HepG2 (cell line): ENCODE results near the gene PLXDC2. TPM values are rescaled to one million over a fixed set of nuclear protein-coding genes. Genes with fewer than 3 reads are reported as not detected.

Experiments
- ATAC-seq: fragments of 200-7000 bp; cut with Tn5 transposase; 3 replicates; pipeline ENCODE4 v1.9.1; 2020; ENCODE audit warnings: mild to moderate bottlenecking, moderate library complexity
- BruUV-seq: library from RNA; stranded (reverse); fragments of 400-500 nt; replicated peaks from 2 replicates; lab custom pipeline; 2021; lab: Mats Ljungman, UMichigan
- CTCF ChIA-PET: fragments of 300-600 bp; formaldehyde crosslinking; extraction: SDS; loops from one replicate; lab custom pipeline; 2021; ENCODE audit warnings: low total read pairs, inconsistent platforms, low intra/inter-chr PET ratio; lab: Yijun Ruan, JAX
- POLR2A ChIA-PET: fragments of 350-600 bp; sonication (Branson Sonifier 250); formaldehyde crosslinking; loops from one replicate; lab custom pipeline; 2020; ENCODE audit warnings: antibody characterized with exemption, inconsistent platforms; lab: Yijun Ruan, JAX
- DNase-seq: peaks from one replicate; pipeline ENCODE4 v3.0.0-alpha.2; 2015; ENCODE audit warnings: low spot score
- FAIRE-seq: peaks from 3 replicates; lab custom pipeline; 2011; peaks lifted over from hg19 to GRCh38; lab: Jason Lieb, UNC
- H2AFZ ChIP-seq: one replicate; pipeline ENCODE4 v1.6.1; 2011; ENCODE audit warnings: low read length, inconsistent platforms
- H3K27ac ChIP-seq: fragments of 300-600 bp; 3 replicates; pipeline ENCODE4 v1.8.0; 2011; ENCODE audit warnings: mixed run types, mild to moderate bottlenecking, mixed read lengths, low read length, inconsistent platforms; ENCODE audit not compliant: insufficient read depth; ENCODE audit errors: extremely low read length
- H3K27me3 ChIP-seq, 2 experiments: fragments of 200-600 bp in 1 of 2; 2 replicates in 1 of 2; 3 replicates in 1 of 2; pipeline versions ENCODE4 v1.6.0 to v1.8.0; 2011; ENCODE audit warnings: low read length in 2 of 2, mild to moderate bottlenecking in 2 of 2, moderate library complexity in 2 of 2, inconsistent platforms in 1 of 2; ENCODE audit not compliant: insufficient read depth in 2 of 2, control insufficient read depth in 1 of 2
- H3K36me3 ChIP-seq, 2 experiments: fragments of 200-600 bp in 1 of 2; replicated peaks in 1 of 2; 2 replicates in 1 of 2; 3 replicates in 1 of 2; pipeline versions ENCODE4 v1.5.1 to v1.8.0; 2011; ENCODE audit warnings: low read length in 2 of 2, inconsistent platforms in 1 of 2; ENCODE audit not compliant: insufficient read depth in 2 of 2, control insufficient read depth in 1 of 2
- H3K4me1 ChIP-seq: 2 replicates; pipeline ENCODE4 v1.5.1; 2012; ENCODE audit warnings: low read length, inconsistent platforms; ENCODE audit not compliant: insufficient read depth
- H3K4me2 ChIP-seq: 2 replicates; pipeline ENCODE4 v1.6.0; 2011; ENCODE audit warnings: low read depth, low read length, inconsistent platforms
- H3K4me3 ChIP-seq, 3 experiments: fragments of 200-600 bp in 1 of 3; sonication (generic), shearing (Covaris generic) in 1 of 3; replicated peaks in 1 of 3; 2 replicates each; pipeline ENCODE4 v1.5.1; 2011 to 2016; ENCODE audit warnings: low read length in 3 of 3, inconsistent platforms in 2 of 3, low read depth in 2 of 3, mild to moderate bottlenecking in 2 of 3, control low read depth in 1 of 3, mixed read lengths in 1 of 3; ENCODE audit not compliant: insufficient read depth in 1 of 3
- H3K79me2 ChIP-seq: one replicate; pipeline ENCODE4 v1.6.1; 2011; ENCODE audit warnings: low read length, inconsistent platforms; ENCODE audit not compliant: insufficient read depth
- H3K9ac ChIP-seq: 2 replicates; pipeline ENCODE4 v1.6.0; 2011; ENCODE audit warnings: mild to moderate bottlenecking, low read depth, low read length, inconsistent platforms; ENCODE audit not compliant: insufficient read depth
- H3K9me3 ChIP-seq: 2 replicates; pipeline ENCODE4 v1.5.1; 2012; ENCODE audit warnings: mild to moderate bottlenecking, low read length
- H4K20me1 ChIP-seq: 2 replicates; pipeline ENCODE4 v1.6.0; 2011; ENCODE audit warnings: inconsistent platforms, mild to moderate bottlenecking, low read length, moderate library complexity; ENCODE audit not compliant: insufficient read depth
- MAFF ChIP-seq: IDR thresholded peaks from 2 replicates; pipeline ENCODE4 v1.6.1; 2011; ENCODE audit warnings: low read depth, low read length, improper control_type of control experiment
- MAFK ChIP-seq, 2 experiments: IDR thresholded peaks in 1 of 2; conservative IDR thresholded peaks in 1 of 2; 2 replicates each; pipeline ENCODE4 v1.6.1; 2011; ENCODE audit warnings: improper control_type of control experiment in 2 of 2, low read length in 2 of 2
- MXD4 ChIP-seq: IDR thresholded peaks from 2 replicates; pipeline ENCODE4 v1.6.1; 2016; ENCODE audit warnings: mild to moderate bottlenecking, missing biosample characterization, missing genetic modification reagents
- ZNF496 ChIP-seq: sonication (generic); formaldehyde crosslinking; IDR thresholded peaks from 2 replicates; pipeline ENCODE4 v1.8.1; 2023; ENCODE audit warnings: mild to moderate bottlenecking, moderate library complexity, missing genetic modification reagents; ENCODE audit not compliant: insufficient replicate concordance
- whole genome bisulfite sequencing: methylation state at CpG from one replicate; pipeline ENCODE4 v1.1.6; 2017; ENCODE audit warnings: low lambda C conversion rate; 5-methylcytosine and 5-hydroxymethylcytosine counted together
- in situ Hi-C: cut with HindIII; loops from 2 replicates; pipeline ENCODE4 v1.10.0; 2017; ENCODE audit warnings: low pct_unique_long_range_greater_than_20kb; ENCODE audit not compliant: extremely low pct_ligation_motif_present
- intact Hi-C: fragments of 100-400 bp; cut with micrococcal nuclease; formaldehyde crosslinking; loops from one replicate; pipeline ENCODE4 v1.10.0; 2022; ENCODE audit not compliant: unreplicated experiment
- polyA plus RNA-seq, 8 experiments: library from polyadenylated mRNA; depleted of rRNA in 3 of 8; stranded (reverse) in 7 of 8; unstranded in 1 of 8; fragments of >200 nt; fragmentation: Illumina TruSeq in 4 of 8; extraction: Trizol in 4 of 8; gene quantifications; 2 replicates each; pipeline versions ENCODE4 v1.2.1 to v1.2.3, GENCODE V29; 2011 to 2016; ENCODE audit warnings: low read depth in 4 of 8, missing spikeins in 1 of 8, mixed read lengths in 1 of 8; ENCODE audit not compliant: insufficient read depth in 1 of 8
- total RNA-seq, 5 experiments: library from RNA; depleted of rRNA; stranded (reverse); fragments of >200 nt; fragmentation: Illumina TruSeq; extraction: Trizol; gene quantifications; 2 replicates each; pipeline ENCODE4 v1.2.3, GENCODE V29; 2016; ENCODE audit warnings: low read depth in 1 of 5

Gene PLXDC2
- total and polyA plus RNA-seq, 2 of the 13 experiments (the other 11 are each of a cell fraction or from before 2014, with no cell fraction given): 2.1 to 2.4 TPM

DNA sequence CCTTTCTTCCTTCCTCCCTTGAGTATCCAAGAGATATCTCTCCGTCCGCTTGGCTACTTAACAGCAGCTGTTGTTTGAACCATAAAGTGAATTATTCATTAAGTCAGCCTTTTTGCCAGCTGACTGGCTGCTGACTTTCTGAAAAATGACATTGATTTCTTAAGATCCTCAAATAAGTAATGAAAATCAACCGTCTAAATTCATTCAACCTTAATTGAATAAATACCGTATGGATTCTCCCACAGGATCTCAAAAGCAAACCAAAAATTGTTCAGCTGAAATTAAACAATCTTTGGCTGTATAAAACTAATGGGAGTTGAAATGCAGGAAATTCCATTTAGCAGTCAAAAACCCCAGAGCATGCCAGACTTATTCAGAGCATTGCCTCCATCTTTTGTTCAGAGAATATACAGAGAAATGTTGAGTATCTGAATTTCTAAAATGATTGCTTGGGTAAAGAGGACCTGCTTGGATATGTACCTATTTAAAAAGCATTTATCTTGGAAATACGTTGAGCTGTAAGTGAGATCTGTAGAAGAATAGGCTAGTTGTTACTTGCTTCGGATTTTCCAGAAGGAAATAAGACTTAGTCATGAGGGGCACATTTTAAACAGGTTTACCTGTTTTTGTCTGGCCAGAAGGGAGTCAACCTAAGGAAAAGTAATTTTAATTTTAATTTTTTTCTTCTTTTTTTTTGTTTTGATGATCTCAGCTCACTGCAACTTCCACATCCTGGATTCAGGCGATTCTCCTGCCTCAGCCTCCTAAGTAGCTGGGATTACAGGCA, 136.2 kb downstream of the PLXDC2 start:
- H3K9me3 ChIP-seq: no peaks in the 10 kb centered on the region
- no peak overlapping the region for H3K4me3 ChIP-seq
- ATAC-seq (no peak), FAIRE-seq (no peak), DNase-seq (no peak)
- no peak overlapping the region for H3K9ac ChIP-seq
- no peaks in the 10 kb centered on the region for H3K36me3 ChIP-seq
- intact Hi-C loops: no loop called here
- no peaks in the 10 kb centered on the region for H3K79me2 ChIP-seq
- no peaks in the 10 kb centered on the region for H3K27me3 ChIP-seq
- no TSS peak for BruUV-seq
- POLR2A ChIA-PET: no interaction called here
- in situ Hi-C loops: no loop called here
- 60% methylated on average over 7 of the region's 7 CpGs for WGBS
- no peaks in the 10 kb centered on the region for H4K20me1 ChIP-seq
- no peak overlapping the region for H2AFZ ChIP-seq
- CTCF ChIA-PET: no interaction called here
- H3K4me2 ChIP-seq: no peak overlapping the region
- no peaks in the 10 kb centered on the region for H3K4me1 ChIP-seq
- no peak overlapping the region for H3K27ac ChIP-seq
- TF ChIP-seq ZNF496 (CRISPR knock-in tag): no peak

DNA sequence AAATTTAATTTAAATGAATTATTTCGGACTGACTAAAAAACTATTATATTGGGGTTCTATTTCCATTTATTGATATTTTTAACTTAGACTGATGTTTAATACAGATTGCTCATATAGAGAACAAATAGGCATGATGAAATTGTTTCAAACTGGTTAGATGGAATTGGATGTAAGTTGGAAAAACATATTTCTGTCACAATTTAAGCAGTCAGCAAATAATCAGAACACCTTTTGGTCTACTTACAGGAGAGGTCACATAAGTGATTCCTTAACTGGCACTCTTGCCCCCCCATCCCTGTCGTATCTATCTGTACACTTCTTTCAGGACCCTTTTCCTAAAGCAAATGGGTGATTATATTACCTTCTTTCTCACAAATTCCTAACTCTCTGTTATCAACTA, 138.4 kb downstream of the PLXDC2 start:
- ChIA-PET CTCF (no interaction called here), POLR2A (no interaction called here)
- Histone ChIP-seq H3K4me2 (no peak overlapping the region), H4K20me1 (no peaks in the 10 kb centered on the region), H3K9me3 (no peaks in the 10 kb centered on the region), H3K79me2 (no peaks in the 10 kb centered on the region), H3K4me1 (no peaks in the 10 kb centered on the region), H3K36me3 (no peaks in the 10 kb centered on the region), H3K27ac (no peak overlapping the region), H2AFZ (no peak overlapping the region), H3K27me3 (no peaks in the 10 kb centered on the region), H3K4me3 (no peak overlapping the region), H3K9ac (no peak overlapping the region)
- FAIRE-seq: no peak
- WGBS: 36% methylated on average over 2 of the region's 2 CpGs
- in situ Hi-C loops (no loop called here), intact Hi-C loops (no loop called here)
- DNase-seq: no peak
- no peak for ATAC-seq
- TF ChIP-seq MXD4 (no peak), MAFF (peak; percentile 48; the same call in 1 of the 2 replicates), MAFK (conservative IDR thresholded peaks at IDR 0.05 in 1 of 2, IDR thresholded peaks at IDR 0.05 in 1 of 2; ENCODE audit: low read length in 2 of 2) (peak; percentile 55 to 63)
- no TSS peak for BruUV-seq
